UCSD-AML1 (cell line): Measurements from ENCODE around the gene TSPAN1.
A peak's percentile ranks its signal among the peaks of the same experiment; 100 is the strongest.

Source experiments
- DNase-seq: peaks from one replicate; lab custom pipeline; 2025; ENCODE audit not compliant: unreplicated experiment; lab: John Stamatoyannopoulos, UW

Gene TSPAN1

GRCh38 chr1:46186076-46186475, 11.2 kb downstream of the TSPAN1 start:
- DNase-seq: no peak

- DNase-seq: no peak
These were observed 12.4 kb downstream of the TSPAN1 start for GRCh38 chr1:46187106-46187869.

GRCh38 chr1:46188295-46189030, 13.6 kb downstream of the TSPAN1 start:
- DNase-seq: no peak

GRCh38 chr1:46190539-46190938, 15.7 kb downstream of the TSPAN1 start:
- DNase-seq: no peak

- DNase-seq: no peak
These were observed 16.3 kb downstream of the TSPAN1 start for GRCh38 chr1:46191033-46191701.

- no peak for DNase-seq
These were observed 17.3 kb downstream of the TSPAN1 start for GRCh38 chr1:46192171-46192570.

GRCh38 chr1:46193285-46193684, 18.4 kb downstream of the TSPAN1 start:
- no peak for DNase-seq

- no peak for DNase-seq
These were observed 19.2 kb downstream of the TSPAN1 start for GRCh38 chr1:46193984-46194570.

GRCh38 chr1:46194641-46195193, 19.8 kb downstream of the TSPAN1 start:
- no peak for DNase-seq

- no peak for DNase-seq
These were observed 21.7 kb downstream of the TSPAN1 start for GRCh38 chr1:46196609-46197008.

- DNase-seq: no peak
These were observed 22.7 kb downstream of the TSPAN1 start for GRCh38 chr1:46197560-46197963.

GRCh38 chr1:46197964-46198811, 23.3 kb downstream of the TSPAN1 start, which contains the start of gene POMGNT1:
POMGNT1 (minus strand) TSS chr1:46198434; CDS start chr1:46197821, 613 bp downstream.
- DNase-seq: peak; percentile 79

- DNase-seq: no peak
These were observed 24.4 kb downstream of the TSPAN1 start for GRCh38 chr1:46199233-46199749.

- no peak for DNase-seq
These were observed 29.0 kb downstream of the TSPAN1 start for GRCh38 chr1:46203738-46204405.

GRCh38 chr1:46204406-46204742, 29.5 kb downstream of the TSPAN1 start:
- DNase-seq: no peak

- DNase-seq: no peak
These were observed 30.3 kb downstream of the TSPAN1 start for GRCh38 chr1:46205141-46205540.

GRCh38 chr1:46205791-46206190, 30.9 kb downstream of the TSPAN1 start:
- no peak for DNase-seq

GRCh38 chr1:46206399-46206798, 31.5 kb downstream of the TSPAN1 start:
- DNase-seq: no peak

GRCh38 chr1:46210561-46210960, 35.7 kb downstream of the TSPAN1 start:
- DNase-seq: no peak

GRCh38 chr1:46211051-46211450, 36.2 kb downstream of the TSPAN1 start:
- DNase-seq: no peak
